SK-N-SH (cell line): ENCODE data around the gene GOLGA5. TPM values are rescaled to one million over a fixed set of nuclear protein-coding genes. Genes with fewer than 3 reads are reported as not detected.

Experiments used
- CTCF ChIA-PET: fragments of 300-600, 350-600 bp; formaldehyde crosslinking; extraction: SDS; loops from one replicate; lab custom pipeline; 2021; lab: Yijun Ruan, JAX
- POLR2A ChIA-PET: fragments of 350-600 bp; sonication (Branson Sonifier 250); formaldehyde crosslinking; extraction: SDS; loops from one replicate; lab custom pipeline; 2020; ENCODE audit warnings: antibody characterized with exemption, inconsistent platforms; lab: Yijun Ruan, JAX
- DNase-seq: peaks from one replicate; pipeline ENCODE4 v3.0.0; 2012
- H2AFZ ChIP-seq: fragments of 200-600 bp; sonication (generic); 2 replicates; pipeline ENCODE4 v1.8.1; 2016; ENCODE audit warnings: antibody characterized with exemption, mild to moderate bottlenecking, low read depth
- H3F3A ChIP-seq: fragments of 200-600 bp; sonication (generic); replicated peaks from 2 replicates; pipeline ENCODE3; 2016; ENCODE audit warnings: antibody characterized with exemption, mild to moderate bottlenecking; ENCODE audit not compliant: insufficient read depth
- H3K27ac ChIP-seq, 2 experiments: fragments of 200-500 bp in 1 of 2; fragments of 200-600 bp in 1 of 2; sonication (Bioruptor generic) in 1 of 2; sonication (generic), shearing (Covaris generic) in 1 of 2; 2 replicates each; pipeline versions ENCODE4 v1.5.1 to v1.6.1; 2014 to 2016; ENCODE audit warnings: low read depth in 2 of 2, inconsistent platforms in 1 of 2, low read length in 1 of 2, mild to moderate bottlenecking in 1 of 2, mixed read lengths in 1 of 2
- H3K27me3 ChIP-seq: fragments of 200-600 bp; sonication (generic), shearing (Covaris generic); 2 replicates; pipeline ENCODE4 v1.6.1; 2016; ENCODE audit warnings: mixed run types; ENCODE audit not compliant: insufficient read depth
- H3K36me3 ChIP-seq, 2 experiments: fragments of 200-500 bp in 1 of 2; fragments of 200-600 bp in 1 of 2; sonication (Bioruptor generic) in 1 of 2; sonication (generic) in 1 of 2; replicated peaks in 1 of 2; 2 replicates each; pipeline versions ENCODE3 to v1.5.1; 2014 to 2016; ENCODE audit warnings: low read length in 1 of 2, mild to moderate bottlenecking in 1 of 2; ENCODE audit not compliant: insufficient read depth in 2 of 2, control insufficient read depth in 1 of 2
- H3K4me1 ChIP-seq, 2 experiments: fragments of 200-500 bp in 1 of 2; fragments of 200-600 bp in 1 of 2; sonication (Bioruptor generic) in 1 of 2; sonication (generic), shearing (Covaris generic) in 1 of 2; 2 replicates each; pipeline versions ENCODE4 v1.5.1 to v1.6.1; 2014 to 2016; ENCODE audit warnings: low read depth in 1 of 2, low read length in 1 of 2, mixed run types in 1 of 2; ENCODE audit not compliant: insufficient read depth in 2 of 2, control insufficient read depth in 1 of 2
- H3K4me2 ChIP-seq: fragments of 200-600 bp; sonication (generic), shearing (Covaris generic); 2 replicates; pipeline ENCODE4 v1.6.1; 2017; ENCODE audit warnings: mixed run types
- H3K4me3 ChIP-seq, 2 experiments: fragments of 200-500 bp in 1 of 2; fragments of 200-600 bp in 1 of 2; sonication (Bioruptor generic) in 1 of 2; sonication (generic), shearing (Covaris generic) in 1 of 2; 2 replicates each; pipeline versions ENCODE4 v1.5.1 to v1.8.1; 2014 to 2016; ENCODE audit warnings: low read depth in 2 of 2, inconsistent platforms in 1 of 2, low read length in 1 of 2, mild to moderate bottlenecking in 1 of 2, mixed read lengths in 1 of 2, moderate library complexity in 1 of 2
- H3K79me2 ChIP-seq: fragments of 200-600 bp; sonication (generic); 2 replicates; pipeline ENCODE4 v1.8.1; 2017; ENCODE audit warnings: mild to moderate bottlenecking; ENCODE audit not compliant: insufficient read depth
- H3K9ac ChIP-seq: fragments of 200-600 bp; sonication (generic); 2 replicates; pipeline ENCODE4 v1.6.1; 2017; ENCODE audit warnings: mixed run types
- H3K9me2 ChIP-seq: fragments of 200-600 bp; sonication (generic); 2 replicates; pipeline ENCODE4 v1.6.1; 2017; ENCODE audit warnings: mixed run types
- H3K9me3 ChIP-seq: fragments of 200-600 bp; sonication (generic); 2 replicates; pipeline ENCODE4 v1.6.1; 2017; ENCODE audit warnings: mixed run types, mild to moderate bottlenecking, moderate library complexity
- H4K20me1 ChIP-seq: fragments of 200-600 bp; sonication (generic); 2 replicates; pipeline ENCODE4 v1.6.1; 2017; ENCODE audit warnings: mild to moderate bottlenecking, mixed run types; ENCODE audit not compliant: insufficient read depth
- EP300 ChIP-seq, 2 experiments: IDR thresholded peaks; 2 replicates each; pipeline versions ENCODE4 v1.4.0 to v1.6.1; 2012; ENCODE audit warnings: borderline replicate concordance in 1 of 2, low read depth in 1 of 2, low read length in 1 of 2
- GABPA ChIP-seq: IDR thresholded peaks from 2 replicates; pipeline ENCODE4 v1.4.0; 2012; ENCODE audit warnings: low read depth, mild to moderate bottlenecking
- MEF2A ChIP-seq: IDR thresholded peaks from 2 replicates; pipeline ENCODE4 v1.4.0; 2012; ENCODE audit warnings: low read depth, borderline replicate concordance
- RAD21 ChIP-seq: IDR thresholded peaks from 2 replicates; pipeline ENCODE4 v1.6.1; 2012; ENCODE audit warnings: mild to moderate bottlenecking, low read length
- REST ChIP-seq: IDR thresholded peaks from 2 replicates; pipeline ENCODE4 v1.6.1; 2012; ENCODE audit warnings: mild to moderate bottlenecking, low read depth, low read length, moderate library complexity
- RXRA ChIP-seq: IDR thresholded peaks from 2 replicates; pipeline ENCODE4 v1.4.0; 2012; ENCODE audit warnings: low read depth, mild to moderate bottlenecking, borderline replicate concordance
- SIN3A ChIP-seq: IDR thresholded peaks from 2 replicates; pipeline ENCODE4 v1.6.1; 2012; ENCODE audit warnings: low read depth, mild to moderate bottlenecking, low read length, moderate library complexity, borderline replicate concordance
- SMC3 ChIP-seq: IDR thresholded peaks from 2 replicates; pipeline ENCODE4 v1.6.1; 2012; ENCODE audit warnings: low read depth, low read length, improper control_type of control experiment
- YY1 ChIP-seq: IDR thresholded peaks from 2 replicates; pipeline ENCODE4 v1.4.0; 2012; ENCODE audit warnings: low read depth, mild to moderate bottlenecking
- WGBS: methylation state at CpG from one replicate; pipeline ENCODE4 v1.1.6; 2017; ENCODE audit warnings: low lambda C conversion rate; 5-methylcytosine and 5-hydroxymethylcytosine counted together
- polyA plus RNA-seq, 3 experiments: library from polyadenylated mRNA; depleted of rRNA; stranded (reverse); fragments of >200 nt; gene quantifications; 2 replicates each; pipeline ENCODE4 v1.2.3, GENCODE V29; 2012

Gene GOLGA5
- polyA plus RNA-seq, 1 of the 3 experiments (the other 2 are of a cell fraction), result 25.6 TPM

GRCh38 chr14:92753250-92753649, 40.9 kb upstream of the GOLGA5 start:
- no peaks in the 10 kb centered on the region for H3K36me3 ChIP-seq
- no peaks in the 10 kb centered on the region for H3K27me3 ChIP-seq
- DNase-seq, result no peak
- H4K20me1 ChIP-seq, result no peaks in the 10 kb centered on the region
- H3F3A ChIP-seq, result peaks cover 3% of the 10 kb centered on the region
- no peaks in the 10 kb centered on the region for H3K9me2 ChIP-seq
- H3K27ac ChIP-seq, result no peak overlapping the region
- no peak overlapping the region for H3K9ac ChIP-seq
- ChIA-PET POLR2A (no interaction called here), CTCF (interaction anchor here (1.0 kb wide), 1 partner anchor 63 kb away, joined by 4 read pairs; no protein-coding TSS in a partner anchor)
- WGBS, result 63% methylated on average over 3 of the region's 5 CpGs
- no peaks in the 10 kb centered on the region for H3K4me1 ChIP-seq
- no peaks in the 10 kb centered on the region for H3K9me3 ChIP-seq
- TF ChIP-seq SMC3, result no peak
- H2AFZ ChIP-seq, result no peak overlapping the region
- H3K4me2 ChIP-seq, result no peak overlapping the region
- H3K79me2 ChIP-seq, result peaks cover under 1% of the 10 kb centered on the region; the same call in 1 of the 2 replicates
- H3K4me3 ChIP-seq, result no peak overlapping the region

- WGBS, result 91% methylated on average over 1 of the region's 1 CpG
- H3K9me2 ChIP-seq, result no peaks in the 10 kb centered on the region
- H3K36me3 ChIP-seq, result no peaks in the 10 kb centered on the region
- H2AFZ ChIP-seq, result no peak overlapping the region
- H3K9ac ChIP-seq, result no peak overlapping the region
- no peak overlapping the region for H3K27ac ChIP-seq
- H3K4me1 ChIP-seq, result no peaks in the 10 kb centered on the region
- no peaks in the 10 kb centered on the region for H3K9me3 ChIP-seq
- no peak overlapping the region for H3K4me3 ChIP-seq
- no peaks in the 10 kb centered on the region for H4K20me1 ChIP-seq
- CTCF ChIA-PET, result interaction anchor here (2.4 kb wide), 1 partner anchor 68 kb away, joined by 7 read pairs; no protein-coding TSS in a partner anchor
- DNase-seq, result no peak
- POLR2A ChIA-PET, result no interaction called here
- H3F3A ChIP-seq, result no peaks in the 10 kb centered on the region
- no peaks in the 10 kb centered on the region for H3K79me2 ChIP-seq
- no peaks in the 10 kb centered on the region for H3K27me3 ChIP-seq
- no peak overlapping the region for H3K4me2 ChIP-seq
- TF ChIP-seq SIN3A (no peak), EP300 (IDR thresholded peaks at IDR 0.05; ENCODE audit: borderline replicate concordance in 1 of 2, low read depth in 1 of 2, low read length in 1 of 2) (no peak), MEF2A (no peak), RXRA (no peak), REST (no peak), GABPA (no peak), YY1 (no peak), RAD21 (no peak)
Measured at GRCh38 chr14:92754966-92755365, 39.1 kb upstream of the GOLGA5 start.
